ENCODE results near the gene RABGGTA.

RABGGTA gene

GRCh38 chr14:24271134-24271833, at the start of gene RABGGTA:
Gene RABGGTA (minus strand): TSS chr14:24271597. CDS start chr14:24271115, 482 bp downstream.
- peak; percentile 87 for DNase-seq

DNA sequence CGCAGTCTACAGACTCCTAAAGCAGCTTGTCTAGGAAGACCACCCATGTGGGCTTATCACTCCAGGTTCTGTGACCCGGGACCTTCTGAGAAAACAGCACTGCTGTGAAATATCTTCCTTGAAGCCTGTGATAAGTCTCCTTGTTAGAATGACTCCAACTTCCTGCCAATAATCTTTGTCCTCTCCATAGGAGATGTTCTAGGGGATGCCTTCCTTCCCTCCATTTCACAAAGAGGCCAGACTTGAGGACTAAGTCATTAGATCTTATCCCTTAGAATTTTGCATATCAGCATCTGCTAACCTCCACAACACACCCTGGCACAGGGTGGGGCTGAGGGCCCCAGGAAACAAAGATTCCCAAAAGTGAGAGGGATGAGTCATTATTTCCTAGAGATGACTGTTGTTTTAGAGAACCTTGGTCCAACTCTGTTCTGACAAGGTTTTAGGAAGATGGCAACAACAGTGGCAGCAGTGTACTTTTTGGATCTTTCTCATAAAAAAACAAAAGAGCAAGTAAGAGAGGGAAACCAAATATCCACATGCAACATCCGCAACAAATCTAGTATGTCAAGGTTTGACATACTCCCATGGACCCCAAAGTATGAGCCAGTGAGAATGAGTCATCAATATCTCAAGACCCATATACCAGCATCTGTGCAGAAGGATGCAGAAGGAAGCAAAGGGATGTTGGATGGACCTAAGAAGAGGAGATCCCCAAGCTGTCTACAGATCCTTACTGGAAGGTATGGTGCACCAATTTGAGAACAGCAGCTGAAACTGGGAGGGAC, 45.9 kb upstream of the RABGGTA start:
- no peak for DNase-seq

- no peak for DNase-seq
Observed at GRCh38 chr14:24316597-24316950, 45.2 kb upstream of the RABGGTA start.

GRCh38 chr14:24315807-24316596, 44.6 kb upstream of the RABGGTA start:
- DNase-seq, result no peak

DNA sequence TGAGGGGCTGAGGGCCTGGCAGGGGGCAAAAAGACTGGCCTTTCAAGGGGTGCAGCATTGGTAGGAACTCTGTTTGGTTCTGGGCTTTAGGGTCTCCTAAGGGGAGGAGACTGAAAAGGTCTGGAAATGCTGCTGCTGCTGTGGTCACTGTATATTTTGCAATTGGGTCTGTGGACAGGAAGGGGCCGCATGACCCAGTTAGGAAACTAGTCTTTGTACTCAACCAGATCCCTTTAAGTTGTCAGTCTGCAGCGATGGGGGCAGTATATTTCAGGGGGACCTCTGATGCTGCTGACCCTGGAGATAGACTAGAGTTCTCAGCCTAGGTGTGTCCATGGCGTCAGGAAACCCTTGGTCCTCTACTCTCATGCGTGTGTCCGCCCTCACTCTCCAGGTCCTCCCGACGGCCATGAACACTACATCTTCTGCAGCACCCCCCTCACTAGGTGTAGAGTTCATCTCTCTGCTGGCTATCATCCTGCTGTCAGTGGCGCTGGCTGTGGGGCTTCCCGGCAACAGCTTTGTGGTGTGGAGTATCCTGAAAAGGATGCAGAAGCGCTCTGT, 43.9 kb upstream of the RABGGTA start:
- no peak for DNase-seq

GRCh38 chr14:24314377-24315193, 43.2 kb upstream of the RABGGTA start:
- DNase-seq, result no peak

GRCh38 chr14:24313913-24314312, 42.5 kb upstream of the RABGGTA start:
- no peak for DNase-seq

DNA sequence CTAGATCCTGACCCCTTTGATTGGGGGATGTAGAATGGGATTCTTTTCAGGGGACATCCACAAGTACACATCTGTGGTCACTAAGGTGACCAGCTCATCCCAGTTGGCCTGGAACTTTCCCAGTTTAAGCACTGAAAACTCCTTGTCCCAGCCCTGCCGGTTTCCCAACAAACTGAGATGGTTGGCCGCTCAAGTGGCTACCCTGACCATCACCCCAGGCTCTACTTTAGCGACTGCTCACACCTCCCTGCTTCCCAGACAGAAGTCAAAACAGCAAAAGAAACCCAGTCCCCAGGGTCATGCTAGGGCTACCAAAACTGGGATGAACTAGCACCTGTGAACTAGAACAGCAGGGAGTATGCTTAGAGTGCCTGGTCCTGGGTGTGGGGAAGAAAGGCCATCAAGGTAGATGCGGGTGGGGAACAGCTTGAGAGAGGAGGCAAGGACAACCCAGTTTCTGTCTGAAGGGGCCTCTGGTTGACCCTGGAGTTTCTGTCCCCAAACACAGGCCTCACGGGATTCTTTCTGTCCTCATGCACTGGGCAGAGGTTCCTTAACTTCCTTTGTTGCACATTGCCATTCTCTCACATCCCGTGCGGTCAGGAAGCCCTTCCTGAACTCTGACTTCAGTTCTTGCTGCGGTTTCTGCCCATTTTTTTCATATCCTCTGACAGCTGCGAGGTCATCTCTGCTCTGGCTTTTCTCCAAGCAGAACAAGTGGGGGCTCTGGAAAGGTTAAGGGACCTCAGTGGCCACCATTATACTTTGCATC, 41.5 kb upstream of the RABGGTA start:
- DNase-seq, result no peak

- DNase-seq, result no peak
Observed at GRCh38 chr14:24311837-24312615, 40.6 kb upstream of the RABGGTA start.

- no peak for DNase-seq
Observed at GRCh38 chr14:24310646-24311604, 39.5 kb upstream of the RABGGTA start, which contains the start of gene LTB4R. Gene LTB4R (plus strand): TSS chr14:24311502. CDS start chr14:24315652, 4,150 bp downstream.

DNA sequence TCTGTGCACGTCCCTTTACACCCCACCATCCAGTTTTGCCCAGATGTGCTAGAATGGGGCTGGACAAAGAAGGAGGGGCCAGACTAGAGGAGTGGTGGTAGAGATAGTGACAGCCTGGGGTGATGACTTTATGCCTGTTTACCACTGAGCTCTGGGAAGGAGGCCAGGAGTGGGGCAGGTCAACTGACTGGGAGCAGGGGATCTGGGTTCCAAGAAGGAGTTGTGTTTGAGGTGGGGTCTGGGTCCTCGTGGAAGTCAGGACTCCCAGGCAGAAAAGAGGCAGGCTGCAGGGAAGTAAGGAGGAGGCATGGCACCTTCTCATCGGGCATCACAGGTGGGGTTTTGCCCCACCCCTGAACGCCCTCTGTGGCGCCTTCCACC, 38.9 kb upstream of the RABGGTA start:
- no peak for DNase-seq

GRCh38 chr14:24309538-24310264, 38.3 kb upstream of the RABGGTA start, which contains the start of gene LTB4R2:
Gene LTB4R2 (plus strand): TSS chr14:24310140. CDS start chr14:24310665, 525 bp downstream.
- no peak for DNase-seq

GRCh38 chr14:24308342-24309124, 37.1 kb upstream of the RABGGTA start:
- DNase-seq, result no peak

- DNase-seq, result peak; percentile 57
Observed at GRCh38 chr14:24307575-24308341, 36.4 kb upstream of the RABGGTA start, which contains the start of gene CIDEB. Gene CIDEB (minus strand): TSS chr14:24307977. CDS start chr14:24307858, 119 bp downstream.

- no peak for DNase-seq
Observed at GRCh38 chr14:24307156-24307574, 35.8 kb upstream of the RABGGTA start.

GRCh38 chr14:24304019-24304387, 32.6 kb upstream of the RABGGTA start:
- DNase-seq, result no peak
